NCI-H524 (cell line): ENCODE measurements around the gene FNTB.
"Not testable (repeated sequence)": the region's sequence is repeated elsewhere in the genome, so short reads cannot be mapped to it uniquely, and the experiment has no call there.

ENCODE experiments used
- DNase-seq, 2 experiments: peaks; one replicate each; lab custom pipeline; 2025; lab: John Stamatoyannopoulos, UW

Gene FNTB

GRCh38 chr14:65015391-65015790 is 28.7 kb downstream of the FNTB start:
- DNase-seq, result no peak

- no peak for DNase-seq
These were observed 29.8 kb downstream of the FNTB start for GRCh38 chr14:65016471-65016870.

GRCh38 chr14:65019944-65020566 is 33.4 kb downstream of the FNTB start:
- DNase-seq, result peak in 1 of 2 experiments; percentile 71

GRCh38 chr14:65024957-65025356 is 38.3 kb downstream of the FNTB start:
- DNase-seq, result no peak

- DNase-seq, result no peak
These were observed 39.1 kb downstream of the FNTB start for GRCh38 chr14:65025818-65026217.

GRCh38 chr14:65026526-65026925 is 39.8 kb downstream of the FNTB start:
- no peak for DNase-seq

GRCh38 chr14:65027127-65027799 is 40.6 kb downstream of the FNTB start:
- no peak for DNase-seq

- DNase-seq, result no peak
These were observed 42.2 kb downstream of the FNTB start for GRCh38 chr14:65028937-65029336.

GRCh38 chr14:65031321-65031720 is 44.6 kb downstream of the FNTB start:
- not testable (repeated sequence) for DNase-seq

- no peak for DNase-seq
These were observed 45.6 kb downstream of the FNTB start for GRCh38 chr14:65032319-65032718.

GRCh38 chr14:65033181-65033580 is 46.5 kb downstream of the FNTB start:
- DNase-seq, result no peak

- DNase-seq, result no peak
These were observed 47.3 kb downstream of the FNTB start for GRCh38 chr14:65034021-65034420.

GRCh38 chr14:65035049-65035448 is 48.4 kb downstream of the FNTB start:
- no peak for DNase-seq

- no peak for DNase-seq
These were observed 52.3 kb downstream of the FNTB start for GRCh38 chr14:65038966-65039365.

- DNase-seq, result no peak
These were observed 54.2 kb downstream of the FNTB start for GRCh38 chr14:65040666-65041433.

GRCh38 chr14:65041434-65041915 is 54.8 kb downstream of the FNTB start:
- no peak for DNase-seq

- DNase-seq, result no peak
These were observed 55.6 kb downstream of the FNTB start for GRCh38 chr14:65042296-65042695.

- DNase-seq, result no peak
These were observed 56.2 kb downstream of the FNTB start for GRCh38 chr14:65042731-65043372.

- DNase-seq, result no peak
These were observed 57.3 kb downstream of the FNTB start for GRCh38 chr14:65043893-65044595.

- no peak for DNase-seq
These were observed 57.9 kb downstream of the FNTB start for GRCh38 chr14:65044596-65044959.

GRCh38 chr14:65045006-65045405 is 58.3 kb downstream of the FNTB start:
- no peak for DNase-seq

- DNase-seq, result no peak
These were observed 59.0 kb downstream of the FNTB start for GRCh38 chr14:65045709-65046108.
